BLaER1 treated with 17β-estradiol and CSF1 and Interleukin-3, amounts not matched to agents 10 nM and 100 nM (cell line): ENCODE measurements around the gene STIM1.

Source experiments
- H3K27ac ChIP-seq, 11 experiments: shearing (Covaris generic); formaldehyde crosslinking; 2 replicates each; pipeline ENCODE4 v1.8.1; 2022
- H3K27me3 ChIP-seq, 11 experiments: shearing (Covaris generic); formaldehyde crosslinking; 2 replicates each; pipeline ENCODE4 v1.8.1; 2022
- H3K36me3 ChIP-seq, 11 experiments: shearing (Covaris generic); formaldehyde crosslinking; 2 replicates each; pipeline ENCODE4 v1.8.1; 2022
- H3K4me1 ChIP-seq, 10 experiments: shearing (Covaris generic); formaldehyde crosslinking; 2 replicates each; pipeline ENCODE4 v1.8.1; 2022
- H3K4me2 ChIP-seq, 11 experiments: shearing (Covaris generic); formaldehyde crosslinking; 2 replicates each; pipeline ENCODE4 v1.8.1; 2022
- H3K4me3 ChIP-seq, 10 experiments: shearing (Covaris generic); formaldehyde crosslinking; 2 replicates each; pipeline ENCODE4 v1.8.1; 2022
- H3K9ac ChIP-seq, 11 experiments: shearing (Covaris generic); formaldehyde crosslinking; 2 replicates each; pipeline ENCODE4 v1.8.1; 2022
- H3K9me3 ChIP-seq, 11 experiments: shearing (Covaris generic); formaldehyde crosslinking; replicated peaks in 1 of 11; 2 replicates each; pipeline ENCODE4 v1.8.1; 2022
- H4K20me1 ChIP-seq, 11 experiments: shearing (Covaris generic); formaldehyde crosslinking; 2 replicates each; pipeline ENCODE4 v1.8.1; 2022
- Cebpa-rat ChIP-seq, 11 experiments: shearing (Covaris generic); IDR thresholded peaks; 2 replicates each; pipeline ENCODE4 v1.8.1; 2022

STIM1 gene

GRCh38 chr11:3983101-3983500 lies 127.6 kb downstream of the STIM1 start:
- H4K20me1 ChIP-seq = peaks cover 0 to 54% (median 17%) of the 10 kb centered on the region in 11 experiments; a peak in 9 of 22 replicates
- H3K4me1 ChIP-seq = peaks cover 0 to 10% (median 0%) of the 10 kb centered on the region in 10 experiments; a peak in 5 of 20 replicates
- no peak for TF ChIP-seq Cebpa-rat (IDR thresholded peaks at IDR 0.05)
- no peak overlapping the region for H3K4me2 ChIP-seq
- no peak overlapping the region for H3K4me3 ChIP-seq
- no peaks in the 10 kb centered on the region for H3K9me3 ChIP-seq
- H3K36me3 ChIP-seq = peaks cover 0 to 37% (median 0%) of the 10 kb centered on the region in 11 experiments; a peak in 7 of 22 replicates
- H3K27me3 ChIP-seq = no peaks in the 10 kb centered on the region
- no peak overlapping the region for H3K27ac ChIP-seq
- no peak overlapping the region for H3K9ac ChIP-seq

- Histone ChIP-seq H4K20me1 (peaks cover 0 to 55% (median 21%) of the 10 kb centered on the region in 11 experiments; a peak in 9 of 22 replicates), H3K27me3 (no peaks in the 10 kb centered on the region), H3K27ac (no peak overlapping the region), H3K36me3 (peaks cover 0 to 45% (median 8%) of the 10 kb centered on the region in 11 experiments; a peak in 12 of 22 replicates), H3K9ac (no peak overlapping the region), H3K4me3 (no peak overlapping the region), H3K9me3 (peaks cover 8 to 13% (median 9%) of the 10 kb centered on the region in 11 experiments; a peak in 21 of 22 replicates), H3K4me1 (peaks cover 0 to 10% (median 0%) of the 10 kb centered on the region in 10 experiments; a peak in 5 of 20 replicates), H3K4me2 (no peak overlapping the region)
- no peak for TF ChIP-seq Cebpa-rat (IDR thresholded peaks at IDR 0.05)
Observed at GRCh38 chr11:3984896-3985295, 129.4 kb downstream of the STIM1 start.

- no peak overlapping the region for H3K27ac ChIP-seq
- H3K9me3 ChIP-seq = peaks cover 12 to 19% (median 15%) of the 10 kb centered on the region in 11 experiments; a peak in 21 of 22 replicates
Observed at GRCh38 chr11:3985631-3986030, 130.2 kb downstream of the STIM1 start.

GRCh38 chr11:3986301-3986700 lies 130.8 kb downstream of the STIM1 start:
- H3K9me3 ChIP-seq = peaks cover 14 to 26% (median 19%) of the 10 kb centered on the region in 11 experiments
- peaks cover 0 to 49% (median 21%) of the 10 kb centered on the region in 11 experiments; a peak in 9 of 22 replicates for H4K20me1 ChIP-seq
- H3K4me2 ChIP-seq = peak overlapping the region in 1 of 11 experiments; percentile 18; a peak in 1 of 22 replicates
- no peak overlapping the region for H3K4me3 ChIP-seq
- no peaks in the 10 kb centered on the region for H3K27me3 ChIP-seq
- H3K4me1 ChIP-seq = peaks cover 0 to 10% (median 0%) of the 10 kb centered on the region in 10 experiments; a peak in 5 of 20 replicates
- no peak overlapping the region for H3K9ac ChIP-seq
- H3K27ac ChIP-seq = no peak overlapping the region
- TF ChIP-seq Cebpa-rat (IDR thresholded peaks at IDR 0.05) = no peak
- H3K36me3 ChIP-seq = peaks cover 0 to 45% (median 8%) of the 10 kb centered on the region in 11 experiments; a peak in 12 of 22 replicates

More at GRCh38 chr11:3985631-3986030, 130.2 kb downstream of the STIM1 start:
- peaks cover 0 to 50% (median 8%) of the 10 kb centered on the region in 11 experiments; a peak in 12 of 22 replicates for H3K36me3 ChIP-seq
- TF ChIP-seq Cebpa-rat (IDR thresholded peaks at IDR 0.05) = no peak
- H3K4me3 ChIP-seq = no peak overlapping the region
- H3K4me1 ChIP-seq = peaks cover 0 to 10% (median 0%) of the 10 kb centered on the region in 10 experiments; a peak in 5 of 20 replicates
- no peaks in the 10 kb centered on the region for H3K27me3 ChIP-seq
- no peak overlapping the region for H3K4me2 ChIP-seq
- peaks cover 0 to 55% (median 21%) of the 10 kb centered on the region in 11 experiments; a peak in 9 of 22 replicates for H4K20me1 ChIP-seq
- H3K9ac ChIP-seq = no peak overlapping the region

GRCh38 chr11:3989276-3989920 lies 133.9 kb downstream of the STIM1 start:
- Histone ChIP-seq H3K27ac (no peak overlapping the region), H3K9me3 (peaks cover 30 to 49% (median 44%) of the 10 kb centered on the region in 11 experiments), H3K27me3 (no peaks in the 10 kb centered on the region), H4K20me1 (peaks cover 0 to 30% (median 16%) of the 10 kb centered on the region in 11 experiments; a peak in 9 of 22 replicates), H3K36me3 (peaks cover 0 to 59% (median 13%) of the 10 kb centered on the region in 11 experiments; a peak in 13 of 22 replicates), H3K4me2 (no peak overlapping the region), H3K4me3 (no peak overlapping the region), H3K4me1 (peaks cover 0 to 10% (median 0%) of the 10 kb centered on the region in 10 experiments; a peak in 5 of 20 replicates), H3K9ac (no peak overlapping the region)
- TF ChIP-seq Cebpa-rat (IDR thresholded peaks at IDR 0.05) = no peak

- H3K4me3 ChIP-seq = no peak overlapping the region
- no peak overlapping the region for H3K27ac ChIP-seq
- peaks cover 0 to 10% (median 0%) of the 10 kb centered on the region in 10 experiments; a peak in 5 of 20 replicates for H3K4me1 ChIP-seq
- H3K9me3 ChIP-seq = peaks cover 35 to 54% (median 49%) of the 10 kb centered on the region in 11 experiments
- no peak overlapping the region for H3K9ac ChIP-seq
- peaks cover 0 to 62% (median 17%) of the 10 kb centered on the region in 11 experiments; a peak in 13 of 22 replicates for H3K36me3 ChIP-seq
- TF ChIP-seq Cebpa-rat (IDR thresholded peaks at IDR 0.05) = no peak
- H3K4me2 ChIP-seq = no peak overlapping the region
- peaks cover 0 to 26% (median 13%) of the 10 kb centered on the region in 11 experiments; a peak in 9 of 22 replicates for H4K20me1 ChIP-seq
- no peaks in the 10 kb centered on the region for H3K27me3 ChIP-seq
Observed at GRCh38 chr11:3989921-3990290, 134.4 kb downstream of the STIM1 start.

GRCh38 chr11:3990406-3990805 lies 134.9 kb downstream of the STIM1 start:
- peaks cover 0 to 11% (median 0%) of the 10 kb centered on the region in 10 experiments; a peak in 6 of 20 replicates for H3K4me1 ChIP-seq
- no peak overlapping the region for H3K9ac ChIP-seq
- peaks cover 3 to 62% (median 19%) of the 10 kb centered on the region in 11 experiments; a peak in 14 of 22 replicates for H3K36me3 ChIP-seq
- no peak overlapping the region for H3K4me2 ChIP-seq
- no peak overlapping the region for H3K27ac ChIP-seq
- peaks cover 0 to 23% (median 10%) of the 10 kb centered on the region in 11 experiments; a peak in 8 of 22 replicates for H4K20me1 ChIP-seq
- H3K27me3 ChIP-seq = no peaks in the 10 kb centered on the region
- TF ChIP-seq Cebpa-rat (IDR thresholded peaks at IDR 0.05) = no peak
- peaks cover 40 to 59% (median 54%) of the 10 kb centered on the region in 11 experiments for H3K9me3 ChIP-seq
- no peak overlapping the region for H3K4me3 ChIP-seq

- H3K9ac ChIP-seq = no peak overlapping the region
- H4K20me1 ChIP-seq = peaks cover 0 to 8% (median 0%) of the 10 kb centered on the region in 11 experiments; a peak in 2 of 22 replicates
- H3K9me3 ChIP-seq = peaks cover 46 to 83% (median 70%) of the 10 kb centered on the region in 11 experiments
- H3K4me1 ChIP-seq = peaks cover 0 to 10% (median 6%) of the 10 kb centered on the region in 10 experiments; a peak in 8 of 20 replicates
- no peak overlapping the region for H3K4me2 ChIP-seq
- no peak overlapping the region for H3K4me3 ChIP-seq
- no peak for TF ChIP-seq Cebpa-rat (IDR thresholded peaks at IDR 0.05)
- H3K36me3 ChIP-seq = peaks cover 5 to 61% (median 21%) of the 10 kb centered on the region in 11 experiments; a peak in 14 of 22 replicates
- no peak overlapping the region for H3K27ac ChIP-seq
- H3K27me3 ChIP-seq = no peaks in the 10 kb centered on the region
Observed at GRCh38 chr11:3992964-3993363, 137.5 kb downstream of the STIM1 start.
